H54 (cell line): ENCODE data around the gene CAPN13.

Experiments
- DNase-seq: peaks from one replicate; pipeline ENCODE4 v3.0.0; 2011; ENCODE audit warnings: low spot score, mixed read lengths; ENCODE audit not compliant: insufficient read length
- FAIRE-seq: peaks from 3 replicates; lab custom pipeline; 2011; peaks lifted over from hg19 to GRCh38; lab: Jason Lieb, UNC
- POLR2A ChIP-seq: IDR thresholded peaks from 2 replicates; pipeline ENCODE4 v1.6.1; 2011; ENCODE audit warnings: low read depth, mild to moderate bottlenecking, low read length

Gene CAPN13, protein sequence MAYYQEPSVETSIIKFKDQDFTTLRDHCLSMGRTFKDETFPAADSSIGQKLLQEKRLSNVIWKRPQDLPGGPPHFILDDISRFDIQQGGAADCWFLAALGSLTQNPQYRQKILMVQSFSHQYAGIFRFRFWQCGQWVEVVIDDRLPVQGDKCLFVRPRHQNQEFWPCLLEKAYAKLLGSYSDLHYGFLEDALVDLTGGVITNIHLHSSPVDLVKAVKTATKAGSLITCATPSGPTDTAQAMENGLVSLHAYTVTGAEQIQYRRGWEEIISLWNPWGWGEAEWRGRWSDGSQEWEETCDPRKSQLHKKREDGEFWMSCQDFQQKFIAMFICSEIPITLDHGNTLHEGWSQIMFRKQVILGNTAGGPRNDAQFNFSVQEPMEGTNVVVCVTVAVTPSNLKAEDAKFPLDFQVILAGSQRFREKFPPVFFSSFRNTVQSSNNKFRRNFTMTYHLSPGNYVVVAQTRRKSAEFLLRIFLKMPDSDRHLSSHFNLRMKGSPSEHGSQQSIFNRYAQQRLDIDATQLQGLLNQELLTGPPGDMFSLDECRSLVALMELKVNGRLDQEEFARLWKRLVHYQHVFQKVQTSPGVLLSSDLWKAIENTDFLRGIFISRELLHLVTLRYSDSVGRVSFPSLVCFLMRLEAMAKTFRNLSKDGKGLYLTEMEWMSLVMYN

DNA sequence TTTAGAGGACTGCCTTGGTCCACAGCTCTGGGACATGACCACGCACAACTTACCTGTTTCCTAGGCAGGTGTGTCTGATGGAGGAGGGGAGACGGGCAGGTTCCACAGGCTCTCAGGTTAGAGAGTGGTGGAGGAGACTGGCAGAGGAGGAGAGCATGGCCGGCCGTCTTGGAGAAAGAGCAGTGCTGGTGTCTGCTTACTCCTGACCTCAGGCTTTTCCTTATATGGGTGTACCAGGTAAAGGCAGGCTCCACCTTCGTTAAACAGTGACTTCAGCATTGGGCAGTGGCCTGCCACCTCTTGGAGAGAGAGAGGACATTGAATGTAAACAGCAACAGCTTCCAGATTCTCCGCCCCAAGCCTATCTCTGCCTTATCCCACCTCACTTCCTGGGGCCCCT, at the start of gene CAPN13:
Gene CAPN13, minus strand, starts transcription at position 198 of the 400 bp plus-strand sequence. CDS start 20,121 bp downstream, outside the sequence.
- no peak for TF ChIP-seq POLR2A
- DNase-seq (no peak), FAIRE-seq (no peak)

DNA sequence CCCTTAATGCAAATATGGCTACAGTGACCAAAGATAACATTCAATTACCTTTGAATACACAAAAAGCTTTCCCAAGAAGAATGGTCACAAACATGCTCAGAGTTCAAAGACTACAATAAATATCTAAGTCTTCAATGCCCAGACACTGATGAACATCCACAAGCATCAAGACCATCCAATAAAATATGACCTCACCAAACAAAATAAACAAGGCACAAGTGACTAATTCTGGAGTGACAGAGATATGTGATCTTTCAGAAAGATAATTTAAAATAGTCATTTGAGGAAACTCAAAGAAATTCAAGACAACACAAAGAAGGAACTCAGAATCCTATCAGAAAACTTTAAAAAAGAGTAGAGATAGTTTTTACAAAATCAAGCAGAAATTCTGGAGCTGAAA, 40.6 kb upstream of the CAPN13 start:
- no peak for TF ChIP-seq POLR2A
- DNase-seq = no peak
- no peak for FAIRE-seq

DNA sequence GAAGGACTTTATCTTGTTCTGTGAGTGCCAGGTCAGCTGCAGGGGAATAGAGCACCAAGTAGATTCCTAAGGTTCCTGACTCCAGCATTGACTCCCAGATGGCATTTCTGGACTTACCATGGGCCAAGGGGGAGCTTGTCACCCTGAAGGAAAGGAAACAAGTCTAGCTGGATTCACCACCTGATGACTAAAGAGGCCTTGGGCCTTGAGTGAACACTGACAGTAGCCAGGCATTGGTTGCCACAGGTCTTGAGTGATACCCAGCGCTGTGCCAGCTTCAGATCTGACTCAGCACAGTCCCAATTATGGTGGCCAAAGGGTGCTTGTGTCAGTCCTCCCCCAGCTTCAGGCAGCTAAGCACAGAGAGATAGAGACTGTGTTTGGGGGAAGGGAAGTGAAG, 40.1 kb upstream of the CAPN13 start:
- FAIRE-seq (no peak), DNase-seq (no peak)
- TF ChIP-seq POLR2A = no peak

DNA sequence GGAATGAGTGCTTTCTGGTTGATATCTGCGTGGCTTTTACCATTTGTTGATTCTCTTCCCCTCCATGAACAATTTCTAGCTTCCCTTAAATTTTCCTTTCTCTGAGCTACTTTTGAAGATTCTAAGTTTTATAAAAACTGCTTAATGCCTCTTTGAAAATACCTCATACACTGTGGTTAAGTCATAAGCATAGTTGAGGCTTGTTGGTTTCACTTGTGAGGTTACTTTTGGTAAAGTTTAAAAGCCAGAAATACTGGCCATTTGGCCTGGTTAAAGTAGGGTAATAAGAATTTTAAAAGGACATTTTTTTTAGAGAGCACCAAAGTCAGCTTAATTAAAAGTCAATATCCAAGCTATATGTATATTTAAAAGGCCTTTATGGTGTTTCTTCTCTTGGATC, 21.3 kb upstream of the CAPN13 start:
- no peak for TF ChIP-seq POLR2A
- FAIRE-seq = no peak
- no peak for DNase-seq

DNA sequence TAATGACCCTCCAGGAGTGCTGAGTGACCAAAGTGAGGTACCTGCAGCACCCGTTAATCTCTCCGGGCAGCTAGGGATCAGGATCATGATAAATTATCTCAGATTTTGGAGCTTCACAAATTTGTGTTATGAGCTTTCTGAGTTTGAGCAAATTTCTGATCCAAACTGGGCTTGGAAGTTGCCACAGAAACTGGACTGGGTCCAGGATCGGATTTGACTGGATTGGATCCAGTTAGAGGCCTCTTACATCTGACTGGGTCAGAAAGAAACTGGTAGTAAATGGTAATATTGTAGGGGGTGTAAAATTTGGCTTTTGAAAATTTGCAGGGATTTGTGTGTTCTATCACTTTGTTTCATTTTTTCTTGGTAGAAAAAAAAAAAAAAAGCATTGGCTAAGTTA, 19.7 kb upstream of the CAPN13 start:
- TF ChIP-seq POLR2A = no peak
- FAIRE-seq = no peak

DNA sequence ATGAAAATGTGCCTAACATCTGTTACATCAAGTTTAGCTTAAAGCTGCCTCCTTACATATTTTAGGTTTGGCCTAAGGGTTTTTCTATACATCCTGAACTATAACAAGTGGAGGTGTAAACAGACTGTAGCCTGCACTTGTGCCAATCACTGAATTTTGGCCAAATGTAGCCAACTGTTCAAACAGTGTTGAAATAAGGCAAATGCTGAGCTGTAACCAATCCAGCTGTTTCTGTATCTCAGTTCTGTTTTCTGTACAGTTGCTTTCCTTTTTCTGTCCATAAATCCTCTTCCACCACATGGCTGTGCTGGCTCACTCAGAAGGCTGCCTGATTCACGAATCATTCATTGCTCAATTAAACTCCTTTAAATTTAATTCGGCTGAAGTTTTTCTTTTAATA, 19.2 kb upstream of the CAPN13 start:
- TF ChIP-seq POLR2A = no peak
- DNase-seq = no peak
- no peak for FAIRE-seq

More for the DNA sequence above, 19.7 kb upstream of the CAPN13 start:
- no peak for DNase-seq

DNA sequence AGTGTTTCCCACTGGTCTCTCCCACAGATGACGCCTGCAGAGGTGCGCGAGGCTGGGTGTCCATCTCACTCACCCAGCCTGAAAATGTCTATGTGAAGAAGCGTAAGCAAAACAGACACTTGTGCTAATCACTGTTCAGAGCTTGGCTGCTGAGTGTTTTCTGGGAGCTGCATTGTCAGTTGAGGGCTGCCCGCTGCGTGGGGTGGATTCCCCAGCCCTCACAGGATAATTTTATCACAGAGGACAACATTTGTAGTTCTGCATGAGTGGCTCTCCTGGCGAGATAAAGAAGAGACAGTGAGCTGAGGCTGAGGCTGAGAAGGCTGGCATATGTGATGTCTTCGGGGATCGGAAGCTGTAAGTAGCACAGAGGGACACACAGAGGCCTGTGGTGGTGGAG, 16.2 kb upstream of the CAPN13 start:
- DNase-seq (no peak), FAIRE-seq (no peak)

DNA sequence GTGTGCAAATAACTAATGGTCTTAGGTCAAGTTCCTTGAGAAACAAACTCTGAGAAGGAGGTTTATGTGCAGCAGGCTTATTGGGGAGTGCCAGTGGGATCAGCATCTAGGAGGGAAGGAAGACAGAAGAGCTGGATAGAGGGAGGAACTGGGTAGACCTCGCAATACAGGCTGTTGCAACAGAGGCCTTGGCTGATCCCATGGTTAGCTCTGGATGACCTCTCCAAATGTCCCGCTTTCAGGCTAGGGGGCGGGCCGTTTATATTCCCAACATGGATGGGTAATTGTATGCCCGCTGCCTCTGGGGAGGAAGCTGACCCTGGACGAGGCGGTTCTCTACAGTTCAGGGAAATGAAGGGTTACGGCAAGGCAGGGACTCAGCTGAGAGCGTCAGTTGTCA, 14.7 kb upstream of the CAPN13 start:
- FAIRE-seq = no peak
- TF ChIP-seq POLR2A = no peak
- no peak for DNase-seq

More for the DNA sequence above, 16.2 kb upstream of the CAPN13 start:
- TF ChIP-seq POLR2A = no peak

DNA sequence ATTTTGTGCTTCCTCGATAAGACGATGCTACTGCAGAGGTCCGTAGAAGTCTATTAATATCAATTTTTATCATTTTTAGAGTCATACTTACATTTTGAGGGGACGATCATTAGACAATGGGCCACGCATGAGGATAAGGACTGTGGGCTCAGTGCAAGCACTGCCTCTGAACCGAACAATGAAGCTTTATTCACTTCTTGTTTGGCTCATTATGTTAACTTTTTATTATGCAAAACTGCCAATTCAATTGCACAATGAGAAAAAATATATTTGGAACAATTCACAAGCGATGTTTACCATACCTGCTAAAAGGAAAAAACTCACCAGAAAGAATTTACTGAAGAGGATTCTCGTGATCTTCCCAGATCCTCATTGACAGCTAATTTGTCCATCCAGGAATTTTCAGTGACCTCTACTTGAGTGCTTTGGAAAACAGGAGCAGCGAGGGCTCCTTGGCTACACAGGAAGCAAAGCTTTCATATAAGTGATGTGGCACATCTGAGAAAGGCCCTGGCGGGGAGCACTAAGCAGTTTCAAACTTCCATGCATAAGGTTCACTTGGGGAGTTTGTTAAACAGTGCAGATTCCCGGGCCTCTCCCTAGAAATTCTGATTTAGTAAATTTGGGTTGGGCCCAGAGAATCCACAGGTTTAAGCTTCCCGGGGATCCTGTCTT, 13.3 kb upstream of the CAPN13 start:
- no peak for TF ChIP-seq POLR2A
- no peak for DNase-seq
- FAIRE-seq = no peak

DNA sequence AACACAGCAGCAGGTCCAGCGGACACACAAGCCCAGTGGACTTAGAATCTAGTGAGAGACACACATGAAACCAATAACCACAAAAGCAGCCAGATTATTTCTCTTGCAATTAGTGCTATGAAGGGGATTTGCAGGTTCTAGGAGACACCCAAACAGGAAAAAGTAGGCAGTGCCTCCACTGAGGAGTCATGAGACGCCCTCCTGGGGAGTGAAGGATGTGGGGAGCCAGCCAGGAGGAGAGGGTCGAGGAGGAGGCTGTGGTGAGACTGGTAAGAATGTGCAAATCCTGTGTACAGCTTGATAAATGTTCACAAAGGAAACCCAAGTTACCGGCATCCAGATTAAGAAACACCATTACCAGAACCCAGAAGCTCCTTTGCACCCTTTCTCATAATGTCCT, 2.7 kb upstream of the CAPN13 start:
- FAIRE-seq (no peak), DNase-seq (no peak)
- no peak for TF ChIP-seq POLR2A

DNA sequence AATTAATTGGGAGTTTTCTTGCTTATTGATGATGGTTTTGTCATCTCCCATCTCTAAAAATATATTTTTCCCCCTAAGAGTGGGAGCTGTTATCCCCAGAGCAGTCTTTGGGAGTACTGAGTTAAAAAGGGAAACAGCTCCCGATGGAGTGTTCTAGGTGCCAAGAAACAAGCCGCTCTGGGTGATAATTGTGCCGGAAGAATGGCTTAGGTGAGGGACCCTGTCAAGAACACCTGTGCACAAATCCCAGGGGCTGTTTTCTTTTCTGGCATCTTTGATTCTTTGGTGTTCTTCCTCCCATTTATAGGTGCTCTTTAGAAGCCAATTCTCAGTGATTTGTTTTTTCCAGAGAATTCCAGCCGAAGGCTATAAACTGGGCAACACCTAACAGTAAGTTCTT, 1.4 kb upstream of the CAPN13 start:
- TF ChIP-seq POLR2A = no peak
- no peak for FAIRE-seq
- no peak for DNase-seq

DNA sequence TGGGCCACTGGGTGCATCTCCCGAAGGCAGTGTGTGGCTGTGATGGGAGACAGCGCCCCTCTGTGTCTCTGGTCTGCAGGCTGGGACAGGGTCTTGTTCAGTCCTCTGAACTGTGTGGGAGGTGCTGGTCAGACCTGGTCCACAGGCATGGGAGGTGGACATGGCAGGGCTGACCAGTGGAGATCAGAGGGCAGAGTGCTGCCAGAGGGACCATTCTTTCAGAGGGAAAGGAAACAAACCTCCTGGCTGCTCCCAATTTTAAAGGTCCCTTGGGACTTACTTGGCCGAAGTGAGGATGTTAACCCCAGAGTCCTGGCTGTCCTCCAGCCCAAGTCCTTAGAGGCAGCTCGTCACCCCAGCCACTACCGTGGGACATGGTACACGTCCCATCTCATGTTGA, 4.0 kb downstream of the CAPN13 start:
- DNase-seq = no peak
- TF ChIP-seq POLR2A = no peak
- FAIRE-seq = no peak

DNA sequence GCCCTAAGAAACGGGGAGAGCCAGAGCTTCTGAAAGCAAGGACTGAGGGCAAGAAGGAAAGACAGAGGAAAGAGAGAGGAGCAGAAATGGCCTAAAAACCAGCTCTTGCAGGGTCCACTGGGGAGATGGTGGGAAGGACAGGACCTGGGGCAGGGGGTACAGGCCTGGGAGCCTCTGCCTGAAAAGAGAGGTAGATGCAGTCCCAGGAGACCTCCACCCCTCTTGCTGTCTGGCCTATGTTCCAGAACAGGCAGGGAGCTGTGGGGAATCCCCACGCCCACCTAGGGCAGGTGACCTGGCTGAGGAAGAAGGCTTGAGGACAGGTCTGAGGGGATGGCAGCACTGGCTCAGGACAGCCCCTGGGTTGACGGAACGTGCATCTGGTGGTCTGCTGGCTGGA, 4.6 kb downstream of the CAPN13 start:
- FAIRE-seq (no peak), DNase-seq (no peak)
- no peak for TF ChIP-seq POLR2A

DNA sequence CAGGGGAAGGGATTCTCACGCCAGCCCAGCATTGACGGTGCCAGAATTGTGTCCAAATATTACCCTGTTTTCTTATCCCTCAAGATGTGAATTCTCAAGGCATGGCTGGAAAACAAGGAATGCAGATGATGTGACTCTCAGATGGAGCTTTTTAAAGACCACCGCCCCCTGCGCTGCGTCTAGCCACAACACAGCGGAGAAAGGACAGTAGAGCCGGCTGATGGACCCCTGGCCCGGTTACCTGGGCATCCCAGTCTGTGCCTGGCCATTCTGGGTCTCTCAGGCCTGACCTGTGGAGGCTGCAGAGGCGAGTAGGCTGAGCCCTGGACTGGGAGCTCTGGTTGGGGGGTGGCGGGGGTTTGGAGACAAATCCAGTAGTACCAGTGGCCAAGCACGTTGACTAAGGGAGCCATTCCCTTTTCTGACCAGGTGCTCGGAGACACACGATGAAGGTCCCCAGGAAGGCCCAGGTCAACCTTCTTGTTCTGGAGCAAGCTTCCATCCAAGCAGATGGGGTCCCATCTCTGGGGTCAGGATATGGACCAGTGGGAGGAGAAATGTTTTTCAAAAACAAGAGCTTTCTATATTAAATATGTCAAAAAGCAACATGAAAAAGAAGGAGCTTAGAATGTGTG, 5.3 kb downstream of the CAPN13 start:
- FAIRE-seq (no peak), DNase-seq (no peak)
- no peak for TF ChIP-seq POLR2A
